ENCODE measurements around the gene SPNS2. TPM values are rescaled to one million over a fixed set of nuclear protein-coding genes. Genes with fewer than 3 reads are reported as not detected.

The SPNS2 gene
- total RNA-seq, 1 donor from 2014 or later = 67.0 TPM

GRCh38 chr17:4509401-4509800 lies 10.7 kb downstream of the SPNS2 start:
- Histone ChIP-seq H3K4me1 (peaks cover 77% of the 10 kb centered on the region), H3K27me3 (no peaks in the 10 kb centered on the region), H3K9me3 (no peaks in the 10 kb centered on the region), H3K36me3 (no peaks in the 10 kb centered on the region), H3K4me3 (no peak overlapping the region), H3K27ac (peak overlapping the region; percentile 65)
- TF ChIP-seq CTCF (IDR thresholded peaks at IDR 0.05) = no peak
- DNase-seq (peak; percentile 80), ATAC-seq (peak; percentile 57)
- intact Hi-C loops (cut with DNase I) = no loop called here

GRCh38 chr17:4509923-4510617 lies 11.4 kb downstream of the SPNS2 start:
- ATAC-seq = no peak
- intact Hi-C loops (cut with DNase I) = no loop called here
- no peak for DNase-seq
- H3K27me3 ChIP-seq = no peaks in the 10 kb centered on the region
- H3K27ac ChIP-seq = peak overlapping the region; percentile 65
- H3K4me3 ChIP-seq = no peak overlapping the region
- no peaks in the 10 kb centered on the region for H3K36me3 ChIP-seq
- H3K4me1 ChIP-seq = peaks cover 78% of the 10 kb centered on the region
- no peaks in the 10 kb centered on the region for H3K9me3 ChIP-seq
- TF ChIP-seq CTCF (IDR thresholded peaks at IDR 0.05) = no peak

GRCh38 chr17:4510618-4510941 lies 11.9 kb downstream of the SPNS2 start:
- H3K4me1 ChIP-seq = peaks cover 78% of the 10 kb centered on the region
- TF ChIP-seq CTCF (IDR thresholded peaks at IDR 0.05) = no peak

GRCh38 chr17:4511199-4511932 lies 12.7 kb downstream of the SPNS2 start:
- Histone ChIP-seq H3K36me3 (no peaks in the 10 kb centered on the region), H3K27ac (peak overlapping the region; percentile 11), H3K4me1 (peaks cover 75% of the 10 kb centered on the region), H3K27me3 (no peaks in the 10 kb centered on the region), H3K9me3 (no peaks in the 10 kb centered on the region), H3K4me3 (no peak overlapping the region)
- ATAC-seq = no peak
- intact Hi-C loops (cut with DNase I) = no loop called here
- DNase-seq = no peak
- TF ChIP-seq CTCF (IDR thresholded peaks at IDR 0.05) = no peak

More at GRCh38 chr17:4510618-4510941, 11.9 kb downstream of the SPNS2 start:
- intact Hi-C loops (cut with DNase I) = no loop called here
- Histone ChIP-seq H3K4me3 (no peak overlapping the region), H3K36me3 (no peaks in the 10 kb centered on the region), H3K27ac (no peak overlapping the region), H3K27me3 (no peaks in the 10 kb centered on the region), H3K9me3 (no peaks in the 10 kb centered on the region)
- ATAC-seq = no peak
- DNase-seq = no peak

- peaks cover 78% of the 10 kb centered on the region for H3K4me1 ChIP-seq
- H3K27ac ChIP-seq = no peak overlapping the region
- H3K27me3 ChIP-seq = no peaks in the 10 kb centered on the region
- no peaks in the 10 kb centered on the region for H3K36me3 ChIP-seq
- intact Hi-C loops (cut with DNase I) = no loop called here
- no peak overlapping the region for H3K4me3 ChIP-seq
- no peak for ATAC-seq
- DNase-seq = no peak
- H3K9me3 ChIP-seq = no peaks in the 10 kb centered on the region
- no peak for TF ChIP-seq CTCF (IDR thresholded peaks at IDR 0.05)
Observed at GRCh38 chr17:4512156-4513112, 13.8 kb downstream of the SPNS2 start.
